ENCODE results near the gene LYSMD1.

DNA sequence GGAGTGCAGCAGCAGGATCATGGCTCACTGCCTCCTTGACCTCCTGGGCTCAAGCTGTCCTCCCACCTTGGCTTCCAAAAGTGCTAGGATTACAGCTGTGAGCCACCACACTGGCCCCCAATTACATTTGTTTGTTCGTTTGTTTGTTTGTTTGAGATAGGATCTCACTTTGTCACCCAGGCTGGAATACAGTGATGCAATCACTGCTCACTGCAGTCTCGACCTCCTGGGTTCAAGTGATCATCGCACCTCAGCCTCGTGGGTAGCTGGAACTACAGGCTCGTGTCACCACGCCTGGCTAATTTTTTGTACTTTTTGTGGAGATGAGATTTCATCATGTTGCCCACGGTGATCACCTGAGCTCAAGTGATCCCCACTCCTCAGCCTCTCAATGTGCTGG is 26.3 kb upstream of the LYSMD1 start:
- TF ChIP-seq CTCF (IDR thresholded peaks at IDR 0.05) (no peak), SIN3A (IDR thresholded peaks at IDR 0.05; ENCODE audit: borderline replicate concordance, insufficient read depth, low read depth, low read length) (no peak), TCF7L2 (IDR thresholded peaks at IDR 0.05; ENCODE audit: low read depth, low read length) (no peak), POLR2AphosphoS5 (IDR thresholded peaks at IDR 0.05; ENCODE audit: low read depth, low read length) (no peak)

Measured in Panc1 (cell line).